Sigmoid colon (tissue), 7 donors: ENCODE measurements around the gene KLRC4. TPM values are rescaled to one million over a fixed set of nuclear protein-coding genes. Genes with fewer than 3 reads are reported as not detected.

Experiments
- DNase-seq: peaks from one replicate; pipeline ENCODE4 v3.0.0-alpha.2; 2019
- H3K27ac ChIP-seq, 4 donors: fragments of 200-600 bp; sonication (generic); one replicate each; pipeline ENCODE4 v1.5.1; 2016 to 2019; ENCODE audit warnings: mild to moderate bottlenecking in 1 of 4
- H3K27me3 ChIP-seq, 3 donors: fragments of 200-600 bp; sonication (generic); one replicate each; pipeline ENCODE4 v1.5.1; 2019; ENCODE audit warnings: mild to moderate bottlenecking in 1 of 3
- H3K36me3 ChIP-seq, 4 donors: fragments of 200-600 bp; sonication (generic); one replicate each; pipeline ENCODE4 v1.5.1; 2016 to 2019
- H3K4me1 ChIP-seq, 4 donors: fragments of 200-600 bp; sonication (generic); one replicate each; pipeline ENCODE4 v1.5.1; 2017 to 2019
- H3K4me3 ChIP-seq, 4 donors: fragments of 200-600 bp; sonication (generic); one replicate each; pipeline ENCODE4 v1.5.1; 2017 to 2019; ENCODE audit warnings: mild to moderate bottlenecking in 2 of 4, moderate library complexity in 1 of 4
- H3K9me3 ChIP-seq, 4 donors: fragments of 200-600 bp in 3 of 4; sonication (generic) in 3 of 4; one replicate each; pipeline versions ENCODE4 v1.5.1 to v1.6.1; 2013 to 2019
- CTCF ChIP-seq, 4 experiments: fragments of 450-650 bp in 3 of 4; fragments of 200-600 bp in 1 of 4; IDR thresholded peaks; one replicate each; pipeline ENCODE4 v1.5.1; 2016 to 2019; ENCODE audit warnings: antibody characterized with exemption in 4 of 4, mild to moderate bottlenecking in 3 of 4, moderate library complexity in 2 of 4
- EP300 ChIP-seq, 4 donors: sonication (generic); formaldehyde crosslinking; IDR thresholded peaks; one replicate each; pipeline ENCODE4 v1.6.1; 2017; ENCODE audit warnings: antibody characterized with exemption in 4 of 4
- POLR2A ChIP-seq, 2 donors: fragments of 450-650 bp; IDR thresholded peaks; one replicate each; pipeline ENCODE4 v1.6.1; 2016; ENCODE audit warnings: antibody characterized with exemption in 2 of 2, mild to moderate bottlenecking in 2 of 2, moderate library complexity in 2 of 2
- POLR2AphosphoS5 ChIP-seq, 4 donors: sonication (generic); formaldehyde crosslinking; IDR thresholded peaks; one replicate each; pipeline ENCODE4 v1.6.1; 2017; ENCODE audit warnings: antibody characterized with exemption in 4 of 4
- WGBS, 2 donors: extraction: QIAGEN DNeasy Blood & Tissue Kit; methylation state at CpG; one replicate each; pipeline ENCODE4 v1.1.7; 2013; 5-methylcytosine and 5-hydroxymethylcytosine counted together
- intact Hi-C: fragments of 100-400 bp; cut with DNase I; formaldehyde crosslinking; loops from one replicate; pipeline ENCODE4 v1.15.1; 2023
- polyA plus RNA-seq, 3 donors: library from polyadenylated mRNA; stranded (reverse); fragments of 200-250 nt; gene quantifications; one replicate each; pipeline ENCODE4 v1.2.3, GENCODE V29; 2013
- total RNA-seq, 4 donors: library from RNA; depleted of rRNA; stranded (reverse); fragments of >200 nt; gene quantifications; one replicate each; pipeline ENCODE4 v1.1.0, GENCODE V29; 2016
- donor health status: healthy with polysubstance abuse.
- donor health status: Bipolar disorder and iron deficiency.
- donor health status: healthy.

Gene KLRC4
- total and polyA plus RNA-seq, 7 donors: 0.23 to 0.54 TPM; not detected in 5

GRCh38 chr12:10361084-10361483 lies 48.5 kb downstream of the KLRC4 start:
- WGBS, 2 donors: 82 to 96% methylated on average over 4 of the region's 4 CpGs
- Histone ChIP-seq H3K9me3 (no peaks in the 10 kb centered on the region), H3K27ac (no peak overlapping the region), H3K4me3 (no peak overlapping the region), H3K36me3 (no peaks in the 10 kb centered on the region), H3K27me3 (no peaks in the 10 kb centered on the region), H3K4me1 (peaks cover 0 to 27% (median 22%) of the 10 kb centered on the region in 4 donors)
- intact Hi-C loops: loop anchor here (5.0 to 10.0 kb wide), 3 partner anchors 251 to 814 kb away; partner anchors contain the start of genes MAGOHB, SMIM10L1 and YBX3
- TF ChIP-seq POLR2AphosphoS5 (IDR thresholded peaks at IDR 0.05) (no peak), CTCF (IDR thresholded peaks at IDR 0.05) (no peak), EP300 (IDR thresholded peaks at IDR 0.05) (no peak), POLR2A (IDR thresholded peaks at IDR 0.05) (no peak)
- no peak for DNase-seq

GRCh38 chr12:10358969-10359368 lies 50.6 kb downstream of the KLRC4 start:
- no peaks in the 10 kb centered on the region for H3K27me3 ChIP-seq
- intact Hi-C loops: no loop called here
- H3K27ac ChIP-seq: no peak overlapping the region
- H3K9me3 ChIP-seq: no peaks in the 10 kb centered on the region
- 61 to 87% methylated on average over 1 of the region's 1 CpG for WGBS, 2 donors
- TF ChIP-seq EP300 (IDR thresholded peaks at IDR 0.05) (no peak), CTCF (IDR thresholded peaks at IDR 0.05) (no peak), POLR2A (IDR thresholded peaks at IDR 0.05) (no peak), POLR2AphosphoS5 (IDR thresholded peaks at IDR 0.05) (no peak)
- no peak overlapping the region for H3K4me3 ChIP-seq
- no peak for DNase-seq
- no peaks in the 10 kb centered on the region for H3K36me3 ChIP-seq
- H3K4me1 ChIP-seq: peaks cover 0 to 19% (median 16%) of the 10 kb centered on the region in 4 donors

- H3K27me3 ChIP-seq: no peaks in the 10 kb centered on the region
- H3K4me3 ChIP-seq: no peak overlapping the region
- H3K27ac ChIP-seq: no peak overlapping the region
- DNase-seq: no peak
- WGBS, 2 donors: 84 to 92% methylated on average over 5 of the region's 5 CpGs
- H3K4me1 ChIP-seq: peaks cover 0 to 12% (median 10%) of the 10 kb centered on the region in 4 donors
- no peaks in the 10 kb centered on the region for H3K36me3 ChIP-seq
- H3K9me3 ChIP-seq: no peaks in the 10 kb centered on the region
- TF ChIP-seq POLR2A (IDR thresholded peaks at IDR 0.05): no peak
- TF ChIP-seq EP300 (IDR thresholded peaks at IDR 0.05): no peak
- no peak for TF ChIP-seq CTCF (IDR thresholded peaks at IDR 0.05)
- no peak for TF ChIP-seq POLR2AphosphoS5 (IDR thresholded peaks at IDR 0.05)
- intact Hi-C loops: no loop called here
These were observed 51.4 kb downstream of the KLRC4 start for GRCh38 chr12:10358131-10358530.

Other genes starting within 250 kb of the KLRC4 start
- gene OLR1, start 237.6 kb downstream of the KLRC4 start, total RNA-seq: 1 to 10 TPM in 1 of 4 donors, under 1 TPM in 1, not detected in 2; 0.36 to 3.3 TPM
- 1 to 10 TPM in 1 of 3 donors, under 1 TPM in 1, not detected in 1; 0.10 to 1.2 TPM for gene OLR1, start 237.6 kb downstream of the KLRC4 start, polyA plus RNA-seq
- not detected for gene TMEM52B, start 230.7 kb downstream of the KLRC4 start, total RNA-seq
- 1 to 10 TPM in 1 of 3 donors, under 1 TPM in 1, not detected in 1; 0.12 to 1.2 TPM for gene TMEM52B, start 230.7 kb downstream of the KLRC4 start, polyA plus RNA-seq
- gene GABARAPL1, start 196.9 kb downstream of the KLRC4 start, total RNA-seq: 100 to 1,000 TPM in 2 of 4 donors, 10 to 100 TPM in 2; 78.5 to 122 (median 102) TPM
- gene GABARAPL1, start 196.9 kb downstream of the KLRC4 start, polyA plus RNA-seq: 10 to 100 TPM; 38.3 to 75.1 (median 54.6) TPM
- gene KLRD1, start 101.9 kb downstream of the KLRC4 start, total RNA-seq: 1 to 10 TPM in 2 of 4 donors, under 1 TPM in 2; 0.54 to 3.6 (median 1.2) TPM
- gene KLRD1, start 101.9 kb downstream of the KLRC4 start, polyA plus RNA-seq: 1 to 10 TPM in 1 of 3 donors, under 1 TPM in 1, not detected in 1; 0.60 to 2.5 TPM
- 1 to 10 TPM in 2 of 4 donors, under 1 TPM in 1, not detected in 1; 0.33 to 1.8 (median 1.7) TPM for gene KLRK1, start 19.7 kb downstream of the KLRC4 start, total RNA-seq
- 10 to 100 TPM in 1 of 3 donors, 1 to 10 TPM in 1, not detected in 1; 2.4 to 16.0 TPM for gene KLRK1, start 19.7 kb downstream of the KLRC4 start, polyA plus RNA-seq
- not detected for gene KLRC3, start 10.8 kb upstream of the KLRC4 start, total RNA-seq
- gene KLRC3, start 10.8 kb upstream of the KLRC4 start, polyA plus RNA-seq: 1 to 10 TPM in 1 of 3 donors, not detected in 2; 1.8 TPM
- under 1 TPM in 1 of 4 donors, not detected in 3; 0.49 TPM for gene KLRC2, start 26.3 kb upstream of the KLRC4 start, total RNA-seq
- gene KLRC2, start 26.3 kb upstream of the KLRC4 start, polyA plus RNA-seq: under 1 TPM in 1 of 3 donors, not detected in 2; 0.74 TPM
- gene KLRC1, start 43.6 kb upstream of the KLRC4 start, total RNA-seq: not detected
- gene KLRC1, start 43.6 kb upstream of the KLRC4 start, polyA plus RNA-seq: 1 to 10 TPM in 2 of 3 donors, under 1 TPM in 1; 0.69 to 1.8 (median 1.3) TPM
- gene EIF2S3B, start 96.1 kb upstream of the KLRC4 start, total RNA-seq: 1 to 10 TPM in 1 of 4 donors, under 1 TPM in 2, not detected in 1; 0.36 to 1.1 (median 0.66) TPM
- 1 to 10 TPM in 1 of 3 donors, under 1 TPM in 1, not detected in 1; 0.55 to 1.2 TPM for gene EIF2S3B, start 96.1 kb upstream of the KLRC4 start, polyA plus RNA-seq
- 10 to 100 TPM in 3 of 4 donors, 1 to 10 TPM in 1; 8.6 to 17.4 (median 12.5) TPM for gene MAGOHB, start 203.9 kb upstream of the KLRC4 start, total RNA-seq
- gene MAGOHB, start 203.9 kb upstream of the KLRC4 start, polyA plus RNA-seq: 10 to 100 TPM; 17.6 to 25.7 (median 18.6) TPM